WTC11 (cell line): ENCODE data around the gene FGF22. TPM values are rescaled to one million over a fixed set of nuclear protein-coding genes. Genes with fewer than 3 reads are reported as not detected.

ENCODE experiments used
- ATAC-seq: fragments of 200-7000 bp; cut with Tn5 transposase; 2 replicates; pipeline ENCODE4 v1.10.0; 2021; ENCODE audit warnings: mild to moderate bottlenecking, moderate library complexity
- CTCF ChIA-PET: fragments of 300-600 bp; sonication (Branson Sonifier 250); formaldehyde crosslinking; loops from one replicate; lab custom pipeline; 2021; ENCODE audit warnings: antibody characterized with exemption; lab: Charles Lee
- POLR2A ChIA-PET: fragments of 350-600 bp; sonication (Branson Sonifier 250); formaldehyde crosslinking; loops from one replicate; lab custom pipeline; 2021; ENCODE audit warnings: antibody characterized with exemption; lab: Charles Lee
- DNase-seq: peaks from one replicate; pipeline ENCODE4 v3.0.0; 2021; ENCODE audit warnings: low spot score
- H3K27ac Mint-ChIP-seq: 2 replicates; pipeline ENCODE4 v1.8.0; 2021; ENCODE audit warnings: mixed read lengths
- H3K27me3 Mint-ChIP-seq: 2 replicates; pipeline ENCODE4 v1.8.0; 2021; ENCODE audit warnings: low read depth, mild to moderate bottlenecking, moderate library complexity, mixed read lengths
- H3K36me3 Mint-ChIP-seq: 2 replicates; pipeline ENCODE4 v1.8.0; 2021; ENCODE audit warnings: mixed read lengths
- H3K4me1 Mint-ChIP-seq: 2 replicates; pipeline ENCODE4 v1.8.0; 2022; ENCODE audit warnings: mixed read lengths
- H3K4me3 Mint-ChIP-seq: 2 replicates; pipeline ENCODE4 v1.8.0; 2021; ENCODE audit warnings: mild to moderate bottlenecking, moderate library complexity, mixed read lengths
- H3K9me3 Mint-ChIP-seq: 2 replicates; pipeline ENCODE4 v1.8.0; 2021; ENCODE audit warnings: mixed read lengths
- AR ChIP-seq: fragments of 250-450 bp; sonication (Bioruptor Pico); IDR thresholded peaks from 2 replicates; pipeline ENCODE4 v1.9.0; 2021; ENCODE audit warnings: mild to moderate bottlenecking
- ATF3 ChIP-seq: sonication (generic); formaldehyde crosslinking; conservative IDR thresholded peaks from 2 replicates; pipeline ENCODE4 v1.8.1; 2022; ENCODE audit warnings: mild to moderate bottlenecking, missing genetic modification reagents
- CREM ChIP-seq: sonication (generic); formaldehyde crosslinking; IDR thresholded peaks from 2 replicates; pipeline ENCODE4 v1.8.1; 2022; ENCODE audit warnings: mild to moderate bottlenecking, missing genetic modification reagents, moderate library complexity
- EMX1 ChIP-seq: fragments of 250-450 bp; sonication (Bioruptor Pico); IDR thresholded peaks from 2 replicates; pipeline ENCODE4 v1.8.0; 2021; ENCODE audit warnings: mild to moderate bottlenecking
- ESRRA ChIP-seq: sonication (generic); formaldehyde crosslinking; IDR thresholded peaks from 2 replicates; pipeline ENCODE4 v1.8.1; 2022; ENCODE audit warnings: mild to moderate bottlenecking, missing genetic modification reagents, borderline replicate concordance
- FOXP4 ChIP-seq: sonication (generic); formaldehyde crosslinking; IDR thresholded peaks from 2 replicates; pipeline ENCODE4 v1.8.0; 2022; ENCODE audit warnings: mild to moderate bottlenecking, missing genetic modification reagents
- GTF2I ChIP-seq: fragments of 250-450 bp; sonication (Bioruptor Pico); conservative IDR thresholded peaks from 2 replicates; pipeline ENCODE4 v1.4.0; 2021; ENCODE audit warnings: mild to moderate bottlenecking
- HMGA2 ChIP-seq: fragments of 250-450 bp; sonication (Bioruptor Pico); IDR thresholded peaks from 2 replicates; pipeline ENCODE4 v1.4.0; 2021; ENCODE audit warnings: mild to moderate bottlenecking, moderate library complexity
- MXD4 ChIP-seq: fragments of 250-450 bp; sonication (Bioruptor Pico); IDR thresholded peaks from 2 replicates; pipeline ENCODE4 v1.8.0; 2021; ENCODE audit warnings: mild to moderate bottlenecking, moderate library complexity, borderline replicate concordance
- NFYB ChIP-seq: sonication (generic); formaldehyde crosslinking; conservative IDR thresholded peaks from 2 replicates; pipeline ENCODE4 v1.8.0; 2022; ENCODE audit warnings: low read depth, missing genetic modification reagents
- SP1 ChIP-seq: sonication (generic); formaldehyde crosslinking; conservative IDR thresholded peaks from 2 replicates; pipeline ENCODE4 v1.8.1; 2022; ENCODE audit warnings: missing genetic modification reagents
- ZNF232 ChIP-seq: sonication (generic); formaldehyde crosslinking; IDR thresholded peaks from 2 replicates; pipeline ENCODE4 v1.8.0; 2022; ENCODE audit warnings: mild to moderate bottlenecking, missing genetic modification reagents
- ZNF396 ChIP-seq: fragments of 250-450 bp; sonication (Bioruptor Pico); IDR thresholded peaks from 2 replicates; pipeline ENCODE4 v1.8.0; 2021; ENCODE audit warnings: mild to moderate bottlenecking, moderate library complexity, borderline replicate concordance
- ZNF512 ChIP-seq: sonication (generic); formaldehyde crosslinking; IDR thresholded peaks from 2 replicates; pipeline ENCODE4 v1.8.1; 2022; ENCODE audit warnings: missing genetic modification reagents, borderline replicate concordance
- total RNA-seq: library from RNA; stranded (reverse); gene quantifications from 3 replicates; pipeline ENCODE4 v1.2.3, GENCODE V29; 2021
- TF ChIP-seq, protein P1 (sequence below): sonication (generic); formaldehyde crosslinking; IDR thresholded peaks from 2 replicates; pipeline ENCODE4 v1.8.0; 2023; ENCODE audit warnings: mild to moderate bottlenecking, missing genetic modification reagents
- TF ChIP-seq, protein P2 (sequence below): sonication (generic); formaldehyde crosslinking; IDR thresholded peaks from 2 replicates; pipeline ENCODE4 v1.8.1; 2023; ENCODE audit warnings: mild to moderate bottlenecking, missing genetic modification reagents, moderate library complexity
- TF ChIP-seq, protein P3 (sequence below): sonication (generic); formaldehyde crosslinking; IDR thresholded peaks from 2 replicates; pipeline ENCODE4 v1.8.0; 2022; ENCODE audit warnings: missing genetic modification reagents

The FGF22 gene
- total RNA-seq, 1 experiment from 2014 or later, result 1.6 TPM

DNA sequence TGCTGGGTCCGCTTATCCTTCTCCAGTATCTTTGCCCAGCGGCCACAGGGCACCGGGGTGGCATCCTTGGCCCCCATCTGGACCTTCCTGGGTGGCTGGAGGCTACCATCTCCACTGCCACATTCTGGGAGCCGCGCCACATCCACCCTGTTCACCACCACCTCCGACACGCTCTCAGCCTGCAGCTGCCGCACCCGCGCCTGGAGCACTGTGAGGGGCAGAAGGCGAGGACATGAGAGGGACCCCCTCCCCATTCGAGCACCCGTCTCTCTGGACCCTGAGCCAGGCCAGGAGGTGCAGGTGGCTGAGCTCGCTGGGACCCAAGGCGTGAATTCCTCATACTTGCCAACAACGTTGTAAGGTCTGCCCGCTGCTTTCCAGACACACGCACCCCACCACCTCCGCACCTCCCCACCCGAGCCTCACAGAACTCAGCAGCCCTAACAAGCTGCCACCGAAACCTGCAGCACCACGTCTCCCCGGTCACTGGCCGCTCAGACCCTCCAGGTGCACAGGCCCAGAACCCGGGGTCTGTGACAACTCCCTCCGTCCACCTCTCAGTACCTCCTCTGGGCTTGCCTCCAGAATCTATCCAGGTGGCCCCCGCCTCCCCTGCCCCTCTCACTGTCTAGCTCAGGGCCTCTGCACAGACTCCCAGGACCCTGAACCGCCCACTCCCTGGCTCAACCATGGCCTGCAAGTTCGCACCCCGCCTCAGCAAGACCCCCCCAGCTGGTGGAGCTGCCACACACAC is 9.5 kb upstream of the FGF22 start:
- Mint-ChIP-seq H3K27ac (no peak overlapping the region), H3K4me3 (no peak overlapping the region), H3K36me3 (peaks cover 27% of the 10 kb centered on the region), H3K9me3 (no peaks in the 10 kb centered on the region), H3K4me1 (peaks cover 13% of the 10 kb centered on the region), H3K27me3 (no peaks in the 10 kb centered on the region)
- no peak for DNase-seq
- ATAC-seq, result no peak
- POLR2A ChIA-PET, result no interaction called here
- CTCF ChIA-PET, result interaction anchor here (1.1 kb wide), 1 partner anchor 104 kb away, joined by 4 read pairs; no protein-coding TSS in a partner anchor
- TF ChIP-seq ZNF396, result no peak
- TF ChIP-seq AR (CRISPR knock-in tag), result no peak
- TF ChIP-seq HMGA2 (CRISPR knock-in tag), result no peak
- no peak for TF ChIP-seq NFYB (CRISPR knock-in tag)
- TF ChIP-seq MXD4, result no peak
- TF ChIP-seq GTF2I (CRISPR knock-in tag), result no peak
- TF ChIP-seq, protein P1, sequence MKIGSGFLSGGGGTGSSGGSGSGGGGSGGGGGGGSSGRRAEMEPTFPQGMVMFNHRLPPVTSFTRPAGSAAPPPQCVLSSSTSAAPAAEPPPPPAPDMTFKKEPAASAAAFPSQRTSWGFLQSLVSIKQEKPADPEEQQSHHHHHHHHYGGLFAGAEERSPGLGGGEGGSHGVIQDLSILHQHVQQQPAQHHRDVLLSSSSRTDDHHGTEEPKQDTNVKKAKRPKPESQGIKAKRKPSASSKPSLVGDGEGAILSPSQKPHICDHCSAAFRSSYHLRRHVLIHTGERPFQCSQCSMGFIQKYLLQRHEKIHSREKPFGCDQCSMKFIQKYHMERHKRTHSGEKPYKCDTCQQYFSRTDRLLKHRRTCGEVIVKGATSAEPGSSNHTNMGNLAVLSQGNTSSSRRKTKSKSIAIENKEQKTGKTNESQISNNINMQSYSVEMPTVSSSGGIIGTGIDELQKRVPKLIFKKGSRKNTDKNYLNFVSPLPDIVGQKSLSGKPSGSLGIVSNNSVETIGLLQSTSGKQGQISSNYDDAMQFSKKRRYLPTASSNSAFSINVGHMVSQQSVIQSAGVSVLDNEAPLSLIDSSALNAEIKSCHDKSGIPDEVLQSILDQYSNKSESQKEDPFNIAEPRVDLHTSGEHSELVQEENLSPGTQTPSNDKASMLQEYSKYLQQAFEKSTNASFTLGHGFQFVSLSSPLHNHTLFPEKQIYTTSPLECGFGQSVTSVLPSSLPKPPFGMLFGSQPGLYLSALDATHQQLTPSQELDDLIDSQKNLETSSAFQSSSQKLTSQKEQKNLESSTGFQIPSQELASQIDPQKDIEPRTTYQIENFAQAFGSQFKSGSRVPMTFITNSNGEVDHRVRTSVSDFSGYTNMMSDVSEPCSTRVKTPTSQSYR (CRISPR knock-in tag), result no peak
- TF ChIP-seq ZNF512 (CRISPR knock-in tag), result no peak
- TF ChIP-seq ATF3 (CRISPR knock-in tag), result no peak
- TF ChIP-seq ZNF232 (CRISPR knock-in tag), result no peak
- TF ChIP-seq, protein P2, sequence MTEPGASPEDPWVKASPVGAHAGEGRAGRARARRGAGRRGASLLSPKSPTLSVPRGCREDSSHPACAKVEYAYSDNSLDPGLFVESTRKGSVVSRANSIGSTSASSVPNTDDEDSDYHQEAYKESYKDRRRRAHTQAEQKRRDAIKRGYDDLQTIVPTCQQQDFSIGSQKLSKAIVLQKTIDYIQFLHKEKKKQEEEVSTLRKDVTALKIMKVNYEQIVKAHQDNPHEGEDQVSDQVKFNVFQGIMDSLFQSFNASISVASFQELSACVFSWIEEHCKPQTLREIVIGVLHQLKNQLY (CRISPR knock-in tag), result no peak
- no peak for TF ChIP-seq SP1 (CRISPR knock-in tag)
- TF ChIP-seq EMX1 (CRISPR knock-in tag), result no peak

DNA sequence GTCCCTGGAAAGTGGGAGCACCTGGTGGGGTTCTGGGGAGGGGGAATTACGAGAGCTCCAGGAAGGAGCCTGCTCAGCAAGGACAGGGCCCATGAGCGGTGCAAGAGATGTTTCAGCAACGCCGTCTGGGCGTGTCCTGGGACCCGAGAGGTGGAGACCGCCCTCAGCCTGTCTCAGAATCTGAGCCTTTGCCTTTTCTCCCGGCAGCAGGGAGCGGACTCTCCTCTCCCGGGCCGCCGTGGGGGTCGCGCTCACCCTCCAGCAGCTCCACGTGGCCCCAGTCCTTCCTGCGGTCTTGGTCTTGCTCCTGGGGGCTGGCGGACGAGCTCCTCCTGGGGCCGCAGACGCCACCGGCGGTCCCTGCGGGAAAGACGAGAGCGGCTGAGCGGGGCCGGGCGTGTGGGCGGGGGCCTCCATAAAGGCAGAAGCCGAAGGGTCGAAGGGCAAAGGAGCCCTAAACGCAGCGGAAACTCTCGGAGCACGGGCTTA is 7.1 kb upstream of the FGF22 start:
- ATAC-seq, result peak; percentile 40
- H3K4me3 Mint-ChIP-seq, result peak overlapping the region; percentile 87
- peak; percentile 63 for DNase-seq
- POLR2A ChIA-PET, result no interaction called here
- H3K9me3 Mint-ChIP-seq, result peaks cover 4% of the 10 kb centered on the region; the same call in 1 of the 2 replicates
- peaks cover 21% of the 10 kb centered on the region for H3K36me3 Mint-ChIP-seq
- peaks cover 13% of the 10 kb centered on the region for H3K4me1 Mint-ChIP-seq
- CTCF ChIA-PET, result interaction anchor here (0.7 to 1.4 kb wide), 2 partner anchors 23 to 47 kb away, joined by 3 to 4 read pairs; no protein-coding TSS in a partner anchor
- peaks cover 7% of the 10 kb centered on the region for H3K27me3 Mint-ChIP-seq
- H3K27ac Mint-ChIP-seq, result peak overlapping the region; percentile 84
- TF ChIP-seq ESRRA (CRISPR knock-in tag), result no peak
- TF ChIP-seq, protein P3, sequence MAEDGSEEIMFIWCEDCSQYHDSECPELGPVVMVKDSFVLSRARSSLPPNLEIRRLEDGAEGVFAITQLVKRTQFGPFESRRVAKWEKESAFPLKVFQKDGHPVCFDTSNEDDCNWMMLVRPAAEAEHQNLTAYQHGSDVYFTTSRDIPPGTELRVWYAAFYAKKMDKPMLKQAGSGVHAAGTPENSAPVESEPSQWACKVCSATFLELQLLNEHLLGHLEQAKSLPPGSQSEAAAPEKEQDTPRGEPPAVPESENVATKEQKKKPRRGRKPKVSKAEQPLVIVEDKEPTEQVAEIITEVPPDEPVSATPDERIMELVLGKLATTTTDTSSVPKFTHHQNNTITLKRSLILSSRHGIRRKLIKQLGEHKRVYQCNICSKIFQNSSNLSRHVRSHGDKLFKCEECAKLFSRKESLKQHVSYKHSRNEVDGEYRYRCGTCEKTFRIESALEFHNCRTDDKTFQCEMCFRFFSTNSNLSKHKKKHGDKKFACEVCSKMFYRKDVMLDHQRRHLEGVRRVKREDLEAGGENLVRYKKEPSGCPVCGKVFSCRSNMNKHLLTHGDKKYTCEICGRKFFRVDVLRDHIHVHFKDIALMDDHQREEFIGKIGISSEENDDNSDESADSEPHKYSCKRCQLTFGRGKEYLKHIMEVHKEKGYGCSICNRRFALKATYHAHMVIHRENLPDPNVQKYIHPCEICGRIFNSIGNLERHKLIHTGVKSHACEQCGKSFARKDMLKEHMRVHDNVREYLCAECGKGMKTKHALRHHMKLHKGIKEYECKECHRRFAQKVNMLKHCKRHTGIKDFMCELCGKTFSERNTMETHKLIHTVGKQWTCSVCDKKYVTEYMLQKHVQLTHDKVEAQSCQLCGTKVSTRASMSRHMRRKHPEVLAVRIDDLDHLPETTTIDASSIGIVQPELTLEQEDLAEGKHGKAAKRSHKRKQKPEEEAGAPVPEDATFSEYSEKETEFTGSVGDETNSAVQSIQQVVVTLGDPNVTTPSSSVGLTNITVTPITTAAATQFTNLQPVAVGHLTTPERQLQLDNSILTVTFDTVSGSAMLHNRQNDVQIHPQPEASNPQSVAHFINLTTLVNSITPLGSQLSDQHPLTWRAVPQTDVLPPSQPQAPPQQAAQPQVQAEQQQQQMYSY (CRISPR knock-in tag), result no peak
- 0 out of 2 replicates have a peak, but pooled peaks have one; percentile 7 for TF ChIP-seq ZNF232 (CRISPR knock-in tag)
- TF ChIP-seq CREM, result no peak
- no peak for TF ChIP-seq FOXP4 (CRISPR knock-in tag)
